Neural cell (in vitro differentiated cells): ENCODE results near the gene BTBD6.
A peak's percentile ranks its signal among the peaks of the same experiment; 100 is the strongest.

Source experiments
- EP300 ChIP-seq: fragments of 450-650 bp; conservative IDR thresholded peaks from 2 replicates; pipeline ENCODE4 v1.6.1; 2014; ENCODE audit warnings: antibody characterized with exemption, mild to moderate bottlenecking, moderate library complexity; ENCODE audit not compliant: poor library complexity, severe bottlenecking
- EZH2 ChIP-seq: fragments of 200-600, 300-800 bp; shearing (Covaris generic), sonication (generic); IDR thresholded peaks from 2 replicates; pipeline ENCODE4 v1.6.1; 2014; ENCODE audit warnings: antibody characterized with exemption, low read length, borderline replicate concordance, mild to moderate bottlenecking; ENCODE audit not compliant: insufficient read depth, poor library complexity, severe bottlenecking
- POLR2AphosphoS5 ChIP-seq: IDR thresholded peaks from 2 replicates; pipeline ENCODE4 v1.6.1; 2012
- RAD21 ChIP-seq: fragments of 450-650 bp; conservative IDR thresholded peaks from 2 replicates; pipeline ENCODE4 v1.6.1; 2014; ENCODE audit warnings: antibody characterized with exemption, mild to moderate bottlenecking, moderate library complexity
- SMC3 ChIP-seq: fragments of 450-650 bp; conservative IDR thresholded peaks from 2 replicates; pipeline ENCODE4 v1.6.1; 2014; ENCODE audit warnings: antibody characterized with exemption, mild to moderate bottlenecking, moderate library complexity; ENCODE audit not compliant: poor library complexity
- TAF1 ChIP-seq: IDR thresholded peaks from 2 replicates; pipeline ENCODE4 v1.6.1; 2012; ENCODE audit warnings: low read depth
- TF ChIP-seq, protein P1 (sequence below): fragments of 450-650 bp; IDR thresholded peaks from 2 replicates; pipeline ENCODE4 v1.5.1; 2014; ENCODE audit warnings: antibody characterized with exemption, mild to moderate bottlenecking, moderate library complexity; ENCODE audit not compliant: poor library complexity, severe bottlenecking
- TF ChIP-seq, protein P2 (sequence below): IDR thresholded peaks from 2 replicates; pipeline ENCODE4 v1.6.1; 2012; ENCODE audit warnings: borderline replicate concordance

DNA sequence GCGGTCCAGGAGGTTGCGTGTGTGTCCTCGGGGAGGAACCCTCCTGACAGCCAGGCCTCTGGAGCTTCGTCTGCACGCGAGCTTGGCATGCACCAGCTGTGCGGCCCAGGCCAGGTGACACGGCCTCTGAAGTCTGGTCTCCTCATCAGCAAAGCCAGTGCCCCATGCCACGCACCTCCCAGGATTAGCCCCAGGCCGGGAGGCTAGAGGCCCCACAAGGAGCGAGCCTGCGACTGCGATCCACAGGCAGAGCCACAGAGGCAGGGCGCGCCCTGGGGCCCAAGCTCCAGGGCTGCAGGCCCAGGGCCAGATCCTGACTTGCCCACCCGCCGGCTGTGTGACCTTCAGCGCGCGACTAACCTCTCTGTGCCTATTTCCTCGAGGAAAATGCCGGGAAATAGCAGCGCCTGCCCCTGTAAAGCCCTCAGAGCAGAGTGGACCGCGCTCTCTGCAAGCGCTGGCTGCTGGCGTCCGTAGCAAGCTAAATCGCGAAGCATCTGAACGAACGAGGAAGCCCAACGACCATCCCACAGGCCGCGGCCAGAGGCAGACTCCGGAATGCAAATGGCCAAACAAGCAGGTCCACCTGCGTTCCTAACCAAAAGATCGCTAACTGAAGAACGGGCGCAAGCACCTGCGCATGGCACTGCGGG, 492 bp upstream of the BTBD6 start:
- TF ChIP-seq, protein P1, sequence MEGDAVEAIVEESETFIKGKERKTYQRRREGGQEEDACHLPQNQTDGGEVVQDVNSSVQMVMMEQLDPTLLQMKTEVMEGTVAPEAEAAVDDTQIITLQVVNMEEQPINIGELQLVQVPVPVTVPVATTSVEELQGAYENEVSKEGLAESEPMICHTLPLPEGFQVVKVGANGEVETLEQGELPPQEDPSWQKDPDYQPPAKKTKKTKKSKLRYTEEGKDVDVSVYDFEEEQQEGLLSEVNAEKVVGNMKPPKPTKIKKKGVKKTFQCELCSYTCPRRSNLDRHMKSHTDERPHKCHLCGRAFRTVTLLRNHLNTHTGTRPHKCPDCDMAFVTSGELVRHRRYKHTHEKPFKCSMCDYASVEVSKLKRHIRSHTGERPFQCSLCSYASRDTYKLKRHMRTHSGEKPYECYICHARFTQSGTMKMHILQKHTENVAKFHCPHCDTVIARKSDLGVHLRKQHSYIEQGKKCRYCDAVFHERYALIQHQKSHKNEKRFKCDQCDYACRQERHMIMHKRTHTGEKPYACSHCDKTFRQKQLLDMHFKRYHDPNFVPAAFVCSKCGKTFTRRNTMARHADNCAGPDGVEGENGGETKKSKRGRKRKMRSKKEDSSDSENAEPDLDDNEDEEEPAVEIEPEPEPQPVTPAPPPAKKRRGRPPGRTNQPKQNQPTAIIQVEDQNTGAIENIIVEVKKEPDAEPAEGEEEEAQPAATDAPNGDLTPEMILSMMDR = no peak
- TF ChIP-seq EP300 (no peak), EZH2 (no peak), TAF1 (no peak), SMC3 (peak; percentile 41), POLR2AphosphoS5 (no peak), RAD21 (no peak)
- TF ChIP-seq, protein P2, sequence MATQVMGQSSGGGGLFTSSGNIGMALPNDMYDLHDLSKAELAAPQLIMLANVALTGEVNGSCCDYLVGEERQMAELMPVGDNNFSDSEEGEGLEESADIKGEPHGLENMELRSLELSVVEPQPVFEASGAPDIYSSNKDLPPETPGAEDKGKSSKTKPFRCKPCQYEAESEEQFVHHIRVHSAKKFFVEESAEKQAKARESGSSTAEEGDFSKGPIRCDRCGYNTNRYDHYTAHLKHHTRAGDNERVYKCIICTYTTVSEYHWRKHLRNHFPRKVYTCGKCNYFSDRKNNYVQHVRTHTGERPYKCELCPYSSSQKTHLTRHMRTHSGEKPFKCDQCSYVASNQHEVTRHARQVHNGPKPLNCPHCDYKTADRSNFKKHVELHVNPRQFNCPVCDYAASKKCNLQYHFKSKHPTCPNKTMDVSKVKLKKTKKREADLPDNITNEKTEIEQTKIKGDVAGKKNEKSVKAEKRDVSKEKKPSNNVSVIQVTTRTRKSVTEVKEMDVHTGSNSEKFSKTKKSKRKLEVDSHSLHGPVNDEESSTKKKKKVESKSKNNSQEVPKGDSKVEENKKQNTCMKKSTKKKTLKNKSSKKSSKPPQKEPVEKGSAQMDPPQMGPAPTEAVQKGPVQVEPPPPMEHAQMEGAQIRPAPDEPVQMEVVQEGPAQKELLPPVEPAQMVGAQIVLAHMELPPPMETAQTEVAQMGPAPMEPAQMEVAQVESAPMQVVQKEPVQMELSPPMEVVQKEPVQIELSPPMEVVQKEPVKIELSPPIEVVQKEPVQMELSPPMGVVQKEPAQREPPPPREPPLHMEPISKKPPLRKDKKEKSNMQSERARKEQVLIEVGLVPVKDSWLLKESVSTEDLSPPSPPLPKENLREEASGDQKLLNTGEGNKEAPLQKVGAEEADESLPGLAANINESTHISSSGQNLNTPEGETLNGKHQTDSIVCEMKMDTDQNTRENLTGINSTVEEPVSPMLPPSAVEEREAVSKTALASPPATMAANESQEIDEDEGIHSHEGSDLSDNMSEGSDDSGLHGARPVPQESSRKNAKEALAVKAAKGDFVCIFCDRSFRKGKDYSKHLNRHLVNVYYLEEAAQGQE = no peak
